Karpas-422 (cell line): ENCODE measurements around the gene SLCO4A1. TPM values are rescaled to one million over a fixed set of nuclear protein-coding genes. Genes with fewer than 3 reads are reported as not detected.

Experiments
- DNase-seq: peaks from one replicate; pipeline ENCODE4 v3.0.0-alpha.2; 2015
- H2AFZ ChIP-seq: fragments of 200-600 bp; sonication (generic); 2 replicates; pipeline ENCODE4 v1.6.1; 2014; ENCODE audit warnings: antibody characterized with exemption, low read length, mixed read lengths
- H3K27ac ChIP-seq: fragments of 200-600 bp; sonication (generic); 2 replicates; pipeline ENCODE4 v1.5.1; 2014; ENCODE audit warnings: mild to moderate bottlenecking, low read length, moderate library complexity
- H3K27me3 ChIP-seq: fragments of 200-600 bp; sonication (generic); 2 replicates; pipeline ENCODE4 v1.6.1; 2014; ENCODE audit warnings: low read length, mixed read lengths
- H3K36me3 ChIP-seq: fragments of 200-600 bp; sonication (generic); 2 replicates; pipeline ENCODE4 v1.6.1; 2014; ENCODE audit warnings: low read length, mixed read lengths; ENCODE audit not compliant: insufficient read depth
- H3K4me1 ChIP-seq: fragments of 200-600 bp; sonication (generic); 2 replicates; pipeline ENCODE4 v1.6.1; 2014; ENCODE audit warnings: mild to moderate bottlenecking, low read length, mixed read lengths
- H3K4me2 ChIP-seq: fragments of 200-600 bp; sonication (generic); 2 replicates; pipeline ENCODE4 v1.6.1; 2014; ENCODE audit warnings: low read length, low read depth, mild to moderate bottlenecking; ENCODE audit not compliant: poor library complexity, severe bottlenecking
- H3K4me3 ChIP-seq: fragments of 200-600 bp; sonication (generic); 2 replicates; pipeline ENCODE4 v1.5.1; 2014; ENCODE audit warnings: mild to moderate bottlenecking, antibody characterized with exemption, low read length, mixed read lengths
- H3K79me2 ChIP-seq: fragments of 200-600 bp; sonication (generic); 2 replicates; pipeline ENCODE4 v1.6.1; 2014; ENCODE audit warnings: mild to moderate bottlenecking, low read length, mixed read lengths
- H3K9ac ChIP-seq: fragments of 200-600 bp; sonication (generic); 2 replicates; pipeline ENCODE4 v1.6.0; 2014; ENCODE audit warnings: low read length
- H3K9me2 ChIP-seq: fragments of 200-600 bp; sonication (generic), shearing (Covaris generic); replicated peaks from 2 replicates; pipeline ENCODE4 v1.6.0; 2014; ENCODE audit warnings: mild to moderate bottlenecking, low read length, moderate library complexity; ENCODE audit not compliant: insufficient read depth
- H3K9me3 ChIP-seq: fragments of 300-700, 200-600 bp; sonication (generic); 2 replicates; pipeline ENCODE4 v1.6.1; 2014; ENCODE audit warnings: low read length, mixed read lengths
- H4K20me1 ChIP-seq: fragments of 200-600 bp; sonication (generic); 2 replicates; pipeline ENCODE4 v1.6.1; 2014; ENCODE audit warnings: mild to moderate bottlenecking, antibody characterized with exemption, low read length, low read depth; ENCODE audit not compliant: insufficient read depth
- total RNA-seq: library from RNA; depleted of rRNA; stranded (reverse); fragments of >200 nt; shearing (Covaris generic); gene quantifications from 2 replicates; pipeline ENCODE4 v1.2.3, GENCODE V29; 2014; ENCODE audit warnings: low replicate concordance

The SLCO4A1 gene
- total RNA-seq, 1 experiment from 2014 or later: not detected

DNA sequence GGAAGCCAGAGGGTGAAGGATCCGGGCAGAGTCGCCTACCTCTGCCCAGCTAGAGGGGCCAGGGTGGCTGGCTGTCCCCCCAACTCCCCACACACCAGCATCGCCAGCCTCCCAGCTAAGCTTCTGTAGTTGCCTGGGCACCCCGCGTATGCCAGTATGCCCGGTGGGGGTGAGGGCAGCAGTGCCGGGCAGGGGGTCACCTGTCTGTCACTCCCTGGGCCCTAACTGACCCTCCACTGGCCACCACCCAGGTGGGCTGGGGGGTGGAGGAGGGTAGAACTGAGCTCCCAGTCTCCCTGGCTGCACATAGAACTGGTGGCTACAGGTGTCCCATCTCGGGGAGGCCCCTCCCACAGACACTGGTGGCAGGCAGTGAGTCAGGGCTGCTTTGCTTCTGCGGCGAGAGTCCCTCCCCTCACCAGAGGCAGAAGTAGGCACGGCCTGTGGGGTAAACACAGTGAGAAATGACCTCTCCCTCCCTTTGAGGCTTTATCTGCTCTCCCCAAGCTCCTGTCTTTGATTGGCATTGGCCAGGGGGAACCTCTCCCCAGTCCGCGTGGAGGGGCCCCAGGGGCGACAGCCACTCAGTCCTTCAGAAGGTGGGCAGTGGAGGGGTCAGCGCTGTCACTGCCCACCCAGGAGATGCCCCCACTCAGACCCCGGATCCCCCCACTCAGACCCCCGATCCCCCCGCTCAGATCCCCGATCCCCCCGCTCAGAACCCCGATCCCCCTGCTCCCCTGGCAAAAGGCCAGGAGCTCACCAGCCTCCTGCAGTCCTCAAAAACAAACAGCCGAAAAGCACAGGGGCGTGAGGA lies 68.8 kb downstream of the SLCO4A1 start:
- Histone ChIP-seq H3K79me2 (no peaks in the 10 kb centered on the region), H3K4me1 (no peaks in the 10 kb centered on the region), H3K4me2 (no peak overlapping the region), H4K20me1 (no peaks in the 10 kb centered on the region), H3K27ac (no peak overlapping the region), H2AFZ (no peak overlapping the region), H3K9ac (no peak overlapping the region), H3K36me3 (no peaks in the 10 kb centered on the region), H3K4me3 (no peak overlapping the region), H3K9me2 (no peaks in the 10 kb centered on the region), H3K27me3 (no peaks in the 10 kb centered on the region), H3K9me3 (no peaks in the 10 kb centered on the region)
- DNase-seq: no peak

DNA sequence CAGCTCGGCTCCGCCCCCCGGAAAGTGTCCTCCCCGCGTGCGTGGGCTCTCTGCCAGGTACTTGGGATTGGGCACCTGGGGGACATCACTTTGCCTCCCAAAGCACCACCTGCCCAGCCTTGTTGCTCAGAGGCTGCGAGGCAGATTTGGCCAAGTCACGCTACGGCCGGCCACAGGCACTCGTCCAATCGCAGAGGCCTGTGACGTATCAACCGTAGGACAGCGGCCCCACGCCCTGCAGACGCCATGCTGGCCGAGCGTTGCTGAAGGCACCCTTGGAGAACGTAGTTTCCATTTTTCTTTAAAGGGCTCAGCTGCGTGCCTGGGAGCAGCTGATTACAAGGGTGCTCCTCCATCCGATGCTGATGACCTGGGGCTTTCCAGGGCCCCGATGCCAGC lies 69.4 kb downstream of the SLCO4A1 start:
- no peaks in the 10 kb centered on the region for H3K9me2 ChIP-seq
- H3K9ac ChIP-seq: no peak overlapping the region
- H4K20me1 ChIP-seq: no peaks in the 10 kb centered on the region
- H3K27ac ChIP-seq: no peak overlapping the region
- H3K4me3 ChIP-seq: no peak overlapping the region
- no peak for DNase-seq
- H3K4me2 ChIP-seq: no peak overlapping the region
- H3K9me3 ChIP-seq: no peaks in the 10 kb centered on the region
- H2AFZ ChIP-seq: no peak overlapping the region
- no peaks in the 10 kb centered on the region for H3K4me1 ChIP-seq
- no peaks in the 10 kb centered on the region for H3K27me3 ChIP-seq
- H3K36me3 ChIP-seq: no peaks in the 10 kb centered on the region
- no peaks in the 10 kb centered on the region for H3K79me2 ChIP-seq

DNA sequence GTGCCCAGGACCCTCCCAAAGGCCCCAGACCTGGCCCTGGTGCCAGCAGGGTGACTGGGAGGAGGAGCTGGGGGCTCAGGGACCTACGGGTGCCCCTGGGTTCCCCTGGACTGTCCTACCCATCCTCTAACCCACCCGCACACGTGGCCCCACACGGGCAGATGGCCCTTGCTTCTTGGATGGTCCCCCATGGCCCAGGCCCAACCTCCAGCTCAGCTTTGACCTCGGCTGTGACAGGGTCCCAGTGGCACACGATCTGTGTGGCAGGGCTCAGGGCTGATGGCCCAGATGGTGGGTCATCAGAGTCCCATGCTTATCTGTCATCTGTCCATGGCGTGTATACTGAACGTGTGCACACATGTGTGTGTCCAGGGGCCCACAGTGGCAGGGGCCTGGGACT lies 70.3 kb downstream of the SLCO4A1 start:
- Histone ChIP-seq H3K9me3 (no peaks in the 10 kb centered on the region), H3K9me2 (no peaks in the 10 kb centered on the region), H3K9ac (no peak overlapping the region), H3K79me2 (no peaks in the 10 kb centered on the region), H3K4me2 (no peak overlapping the region), H4K20me1 (no peaks in the 10 kb centered on the region), H3K27me3 (no peaks in the 10 kb centered on the region), H3K36me3 (no peaks in the 10 kb centered on the region), H3K4me1 (no peaks in the 10 kb centered on the region), H3K4me3 (no peak overlapping the region), H3K27ac (no peak overlapping the region), H2AFZ (no peak overlapping the region)
- no peak for DNase-seq

DNA sequence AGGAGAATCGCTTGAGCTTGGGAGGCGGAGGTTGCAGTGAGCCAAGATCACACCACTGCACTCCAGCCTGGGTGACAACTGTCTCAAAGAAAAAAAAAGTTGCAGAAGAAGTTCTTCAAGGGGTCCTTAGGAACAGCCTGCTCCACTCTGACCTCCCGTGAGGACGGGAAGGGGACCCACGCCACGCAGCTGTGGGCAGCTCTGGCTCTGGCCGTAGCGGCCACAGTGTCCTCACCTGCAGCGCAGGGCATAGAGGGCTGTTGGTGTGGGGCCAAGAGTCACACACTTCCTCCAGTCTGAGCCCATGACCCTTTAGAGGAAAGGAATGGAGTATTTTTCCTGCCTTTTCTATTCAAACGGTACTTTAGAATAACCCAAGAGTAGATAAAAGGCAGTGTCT lies 71.7 kb downstream of the SLCO4A1 start:
- DNase-seq: no peak
- H3K4me1 ChIP-seq: no peaks in the 10 kb centered on the region
- H3K27me3 ChIP-seq: no peaks in the 10 kb centered on the region
- H3K9ac ChIP-seq: no peak overlapping the region
- H3K79me2 ChIP-seq: no peaks in the 10 kb centered on the region
- no peak overlapping the region for H3K4me2 ChIP-seq
- H2AFZ ChIP-seq: no peak overlapping the region
- H3K27ac ChIP-seq: no peak overlapping the region
- no peaks in the 10 kb centered on the region for H3K9me3 ChIP-seq
- H3K9me2 ChIP-seq: no peaks in the 10 kb centered on the region
- H3K36me3 ChIP-seq: no peaks in the 10 kb centered on the region
- H4K20me1 ChIP-seq: no peaks in the 10 kb centered on the region
- no peak overlapping the region for H3K4me3 ChIP-seq

DNA sequence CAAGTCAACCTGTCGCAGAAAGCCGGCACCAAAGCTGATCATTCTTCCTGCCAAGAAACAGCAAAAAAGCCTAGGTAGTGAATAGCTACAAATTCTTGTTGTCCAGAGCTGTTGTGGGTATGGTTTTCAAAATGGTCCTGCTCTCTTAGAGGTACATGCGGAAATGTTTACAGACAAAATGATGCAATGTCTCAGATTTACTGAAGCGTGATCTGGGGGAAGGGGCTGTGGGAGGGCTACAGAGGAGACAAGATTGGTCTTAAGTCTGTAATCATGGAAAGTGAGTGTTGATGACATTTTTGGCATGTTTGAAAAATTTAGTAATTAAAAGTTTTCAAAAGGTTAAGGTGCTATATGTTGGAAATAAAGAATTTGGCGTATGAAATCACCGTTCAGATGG lies 72.5 kb downstream of the SLCO4A1 start:
- H3K9ac ChIP-seq: no peak overlapping the region
- no peak for DNase-seq
- no peak overlapping the region for H2AFZ ChIP-seq
- no peak overlapping the region for H3K4me2 ChIP-seq
- H3K27ac ChIP-seq: no peak overlapping the region
- no peaks in the 10 kb centered on the region for H3K36me3 ChIP-seq
- H3K79me2 ChIP-seq: no peaks in the 10 kb centered on the region
- no peak overlapping the region for H3K4me3 ChIP-seq
- no peaks in the 10 kb centered on the region for H3K9me3 ChIP-seq
- no peaks in the 10 kb centered on the region for H3K4me1 ChIP-seq
- H3K9me2 ChIP-seq: no peaks in the 10 kb centered on the region
- no peaks in the 10 kb centered on the region for H4K20me1 ChIP-seq
- H3K27me3 ChIP-seq: no peaks in the 10 kb centered on the region

DNA sequence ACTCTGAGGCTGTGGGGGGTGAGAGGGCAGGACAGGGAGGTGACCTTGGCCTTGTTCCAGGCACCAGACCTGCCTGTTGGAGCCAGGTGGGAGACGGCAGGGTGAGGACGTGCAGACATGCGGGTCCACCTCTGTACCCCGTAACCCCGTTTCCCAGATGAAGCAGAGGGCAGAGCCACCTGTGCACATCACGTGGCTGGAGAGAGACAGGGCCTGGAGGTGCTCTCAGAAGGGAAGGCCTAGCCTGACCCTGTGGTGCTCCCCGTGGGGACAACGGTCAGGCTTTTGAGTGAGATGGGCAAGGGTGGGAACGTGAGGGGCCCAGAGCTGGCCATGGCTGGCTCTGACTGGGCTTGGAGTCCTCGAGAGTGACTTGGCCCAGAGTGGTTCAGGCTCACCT lies 72.9 kb downstream of the SLCO4A1 start:
- H2AFZ ChIP-seq: no peak overlapping the region
- no peaks in the 10 kb centered on the region for H4K20me1 ChIP-seq
- no peaks in the 10 kb centered on the region for H3K4me1 ChIP-seq
- no peaks in the 10 kb centered on the region for H3K36me3 ChIP-seq
- no peak overlapping the region for H3K4me2 ChIP-seq
- no peak overlapping the region for H3K27ac ChIP-seq
- no peak for DNase-seq
- no peak overlapping the region for H3K4me3 ChIP-seq
- no peak overlapping the region for H3K9ac ChIP-seq
- no peaks in the 10 kb centered on the region for H3K79me2 ChIP-seq
- no peaks in the 10 kb centered on the region for H3K9me2 ChIP-seq
- H3K27me3 ChIP-seq: no peaks in the 10 kb centered on the region
- H3K9me3 ChIP-seq: no peaks in the 10 kb centered on the region

DNA sequence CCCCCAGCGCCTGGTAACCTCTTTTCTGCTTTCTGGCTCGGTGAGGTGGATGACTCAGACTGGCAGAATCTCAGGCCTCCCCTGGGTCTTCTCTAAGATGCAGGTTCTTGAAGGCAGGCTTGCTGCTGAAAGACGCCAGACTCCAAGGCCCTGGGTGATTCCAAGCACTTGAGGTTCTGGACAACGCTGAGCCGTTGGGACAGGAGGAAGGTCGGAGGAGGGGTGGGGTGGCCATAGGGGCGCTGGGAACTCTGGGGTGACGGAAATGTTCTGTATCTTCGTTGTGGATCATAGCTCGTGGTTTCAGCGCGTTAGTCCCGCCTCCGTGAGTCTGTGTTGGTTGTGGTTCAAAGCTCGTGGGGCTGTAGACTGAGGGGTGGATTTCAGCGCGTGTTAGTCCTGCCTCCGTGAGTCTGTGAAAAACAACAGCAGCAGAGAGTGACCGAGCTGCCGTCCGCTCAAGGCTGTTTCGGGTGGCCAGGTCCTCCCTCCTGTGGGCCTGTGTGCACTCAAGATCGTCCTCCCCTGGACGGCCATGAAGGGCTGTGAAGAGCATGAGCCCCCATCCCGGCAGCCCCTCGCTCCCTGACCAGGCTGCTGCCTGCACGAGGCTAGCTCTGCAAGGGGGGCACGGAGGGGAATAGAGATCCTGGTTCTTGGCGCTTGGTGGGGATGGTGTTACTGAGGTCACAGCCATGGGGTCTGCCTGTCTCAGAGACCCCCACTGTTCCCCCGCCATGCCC lies 74.1 kb downstream of the SLCO4A1 start:
- Histone ChIP-seq H3K9me3 (no peaks in the 10 kb centered on the region; the same call in 1 of the 2 replicates), H3K27me3 (no peaks in the 10 kb centered on the region), H4K20me1 (no peaks in the 10 kb centered on the region), H3K4me1 (no peaks in the 10 kb centered on the region), H3K27ac (no peak overlapping the region), H2AFZ (no peak overlapping the region), H3K4me3 (no peak overlapping the region), H3K9ac (no peak overlapping the region), H3K79me2 (no peaks in the 10 kb centered on the region), H3K36me3 (no peaks in the 10 kb centered on the region), H3K4me2 (no peak overlapping the region), H3K9me2 (no peaks in the 10 kb centered on the region)
- no peak for DNase-seq

DNA sequence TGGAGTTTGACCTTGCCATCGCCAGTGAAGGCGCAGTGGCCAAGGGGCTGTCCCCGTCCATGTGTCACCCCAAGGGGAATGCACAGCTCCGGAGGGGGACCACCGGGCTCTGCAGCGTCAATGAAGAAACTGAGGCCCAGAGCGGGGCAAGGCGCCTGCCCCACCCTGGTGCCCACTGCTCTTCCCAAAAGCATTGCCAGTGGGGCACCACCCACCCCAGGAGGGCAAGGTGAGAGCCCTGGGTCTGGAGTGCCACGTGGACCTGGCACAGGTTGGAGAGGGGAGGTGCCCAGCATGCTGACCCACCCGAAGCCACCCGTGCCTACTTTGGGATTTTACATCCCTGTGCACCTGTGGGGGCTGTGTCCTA lies 74.6 kb downstream of the SLCO4A1 start:
- H4K20me1 ChIP-seq: no peaks in the 10 kb centered on the region
- H2AFZ ChIP-seq: no peak overlapping the region
- H3K4me1 ChIP-seq: no peaks in the 10 kb centered on the region
- DNase-seq: no peak
- no peaks in the 10 kb centered on the region for H3K9me2 ChIP-seq
- no peak overlapping the region for H3K27ac ChIP-seq
- no peak overlapping the region for H3K4me2 ChIP-seq
- H3K79me2 ChIP-seq: no peaks in the 10 kb centered on the region
- H3K27me3 ChIP-seq: no peaks in the 10 kb centered on the region
- no peak overlapping the region for H3K9ac ChIP-seq
- no peaks in the 10 kb centered on the region for H3K36me3 ChIP-seq
- H3K9me3 ChIP-seq: no peaks in the 10 kb centered on the region; the same call in 1 of the 2 replicates
- H3K4me3 ChIP-seq: no peak overlapping the region
